Kidney glomerular epithelial cell (primary cell): ENCODE measurements around the gene CCL22.
"Not testable (repeated sequence)": the region's sequence is repeated elsewhere in the genome, so short reads cannot be mapped to it uniquely, and the experiment has no call there.

Experiments
- DNase-seq: peaks from one replicate; lab custom pipeline; 2025; lab: John Stamatoyannopoulos, UW

Gene CCL22, protein sequence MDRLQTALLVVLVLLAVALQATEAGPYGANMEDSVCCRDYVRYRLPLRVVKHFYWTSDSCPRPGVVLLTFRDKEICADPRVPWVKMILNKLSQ

DNA sequence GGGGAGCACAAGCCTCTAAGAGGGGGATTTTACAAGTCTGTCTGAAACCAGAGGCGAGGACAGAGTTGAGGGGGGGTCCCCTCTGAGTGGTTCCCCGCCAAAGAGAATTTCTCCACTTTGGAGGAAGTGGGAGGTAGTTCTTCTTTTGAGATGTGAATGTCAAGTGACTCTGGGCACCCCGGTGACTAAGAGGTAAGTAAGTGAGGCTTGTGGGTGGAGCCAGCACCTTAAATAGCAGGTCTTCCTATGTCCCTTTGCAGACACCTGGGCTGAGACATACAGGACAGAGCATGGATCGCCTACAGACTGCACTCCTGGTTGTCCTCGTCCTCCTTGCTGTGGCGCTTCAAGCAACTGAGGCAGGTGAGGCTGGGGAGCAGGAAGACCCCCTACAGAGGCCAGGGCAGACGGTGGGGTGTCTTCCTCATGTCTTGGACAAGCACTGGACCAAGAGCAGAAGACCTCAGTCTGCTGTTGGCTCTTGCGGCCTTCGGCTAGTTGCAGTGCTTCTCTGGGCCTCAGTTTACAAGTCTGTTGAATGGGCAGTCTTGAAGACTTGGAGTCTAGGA, at the start of gene CCL22:
CCL22 (plus strand) TSS at position 257 of the 569 bp plus-strand sequence; CDS start at position 291, 34 bp downstream.
- DNase-seq = no peak

DNA sequence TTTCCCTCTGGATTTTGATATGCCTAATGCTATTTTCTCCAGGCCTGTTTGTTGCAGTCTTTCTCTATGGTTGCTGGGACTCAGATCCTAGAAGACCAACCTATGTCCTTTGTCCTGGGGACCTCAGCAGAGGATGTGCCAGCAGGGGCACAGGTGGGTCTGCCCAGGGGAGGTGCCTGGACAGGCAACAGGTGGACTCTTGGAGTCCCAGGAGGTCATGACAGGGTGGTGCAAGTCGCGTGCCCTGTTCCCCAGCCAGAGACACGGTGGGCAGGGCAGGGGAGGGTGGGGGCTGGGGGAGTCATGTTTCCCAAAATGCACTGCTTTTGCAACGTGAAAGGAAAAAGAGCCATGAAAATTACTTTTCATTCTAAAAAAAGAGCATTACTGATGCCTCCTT, 47.8 kb upstream of the CCL22 start:
- DNase-seq = no peak

DNA sequence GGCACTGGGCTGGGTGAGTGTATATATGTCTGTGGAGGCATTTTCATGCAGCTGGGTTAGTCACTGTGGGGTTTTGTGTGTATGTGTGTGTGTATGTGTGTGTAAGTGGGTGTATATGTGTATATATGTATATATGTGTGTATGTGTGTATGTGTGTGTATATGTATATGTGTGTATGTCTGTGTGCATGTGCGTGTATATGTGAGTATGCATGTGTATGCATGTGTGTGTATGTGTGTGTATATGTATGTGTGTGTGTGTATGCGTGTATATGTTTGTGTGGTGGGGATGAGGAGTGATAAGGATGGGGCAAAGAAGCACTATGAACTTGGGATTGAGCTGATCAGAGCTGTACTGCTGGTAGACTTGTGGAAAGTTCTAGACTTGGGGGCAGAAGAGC, 45.1 kb upstream of the CCL22 start:
- no peak for DNase-seq

DNA sequence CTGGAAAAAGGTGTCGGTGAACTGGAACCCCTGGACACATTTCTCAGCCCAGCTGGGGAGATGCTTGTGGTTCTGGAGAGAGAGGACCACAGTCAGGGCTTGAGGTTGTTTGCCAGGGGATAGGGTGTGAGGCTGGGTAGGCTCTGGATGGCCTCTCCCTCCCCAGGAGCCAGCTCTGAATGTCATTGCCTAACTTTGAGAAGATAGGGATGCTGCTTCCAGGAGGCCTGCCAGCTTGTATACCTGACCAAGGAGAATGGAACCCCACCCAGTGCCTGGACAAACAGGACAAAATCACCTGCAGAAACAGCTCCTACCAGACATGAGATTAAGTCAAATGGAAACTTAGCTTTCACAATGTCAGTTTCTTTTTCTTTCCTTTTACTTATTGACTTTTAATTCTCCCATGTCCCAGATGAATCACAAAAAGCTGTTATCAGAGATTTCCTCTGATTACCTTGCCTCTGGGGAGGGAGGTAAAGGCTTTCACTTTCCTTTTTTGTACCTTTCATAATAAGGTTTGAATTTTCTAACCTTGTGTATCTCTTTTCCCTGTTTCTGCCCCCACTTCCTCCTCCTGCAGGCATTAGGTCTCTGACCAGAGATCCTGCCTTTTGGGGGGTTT, 44.3 kb upstream of the CCL22 start:
- peak; percentile 27 for DNase-seq

DNA sequence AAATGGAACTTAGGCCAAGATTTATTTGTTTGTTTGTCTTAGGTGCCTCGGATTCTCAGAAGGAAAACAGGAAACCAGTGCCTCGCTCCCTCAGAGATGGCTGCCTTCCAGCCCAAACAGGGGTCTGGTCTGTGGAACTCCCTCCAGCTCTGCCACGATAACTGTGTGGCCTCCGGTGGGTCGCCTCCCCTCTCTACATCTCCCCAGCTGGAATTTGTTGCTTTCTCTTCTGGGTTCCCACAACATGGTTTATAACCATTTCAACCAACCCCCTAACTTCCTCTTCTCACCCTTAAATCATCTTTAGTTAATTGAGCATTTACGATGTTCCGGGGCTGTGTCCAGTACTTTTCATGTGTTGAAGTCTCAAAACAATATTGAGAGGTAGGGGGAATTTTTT, 43.2 kb upstream of the CCL22 start:
- no peak for DNase-seq

DNA sequence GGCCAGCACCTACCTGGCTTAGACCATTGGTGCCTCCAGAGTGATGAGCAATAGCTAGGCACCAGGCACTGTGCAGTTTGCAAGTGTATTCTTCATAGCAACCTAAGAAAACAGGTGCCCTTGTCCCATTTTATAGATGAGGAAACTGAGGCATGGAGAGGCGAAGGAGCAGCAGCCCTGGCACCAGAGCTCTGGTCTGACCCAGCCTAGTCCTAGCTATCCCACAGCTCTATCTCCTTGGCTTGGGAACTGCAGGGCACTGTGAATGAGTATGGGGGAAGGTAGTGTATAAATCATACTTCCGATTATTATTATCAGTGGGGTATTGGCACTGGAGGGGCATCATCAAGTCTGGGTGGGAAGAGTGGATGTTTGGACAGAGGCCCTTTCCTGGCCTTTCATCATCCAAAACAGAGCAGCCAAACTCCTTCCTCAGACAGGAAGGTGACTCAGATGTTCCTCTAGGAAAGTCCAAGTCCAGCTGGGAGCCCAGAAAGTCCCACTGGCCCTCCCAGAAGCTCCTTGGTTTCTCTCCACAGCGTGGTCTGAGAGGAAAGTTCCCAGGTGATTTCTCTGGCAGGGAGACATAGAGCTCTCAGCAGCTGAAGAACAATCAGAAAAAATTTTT, 42.1 kb upstream of the CCL22 start:
- peak; percentile 18 for DNase-seq

DNA sequence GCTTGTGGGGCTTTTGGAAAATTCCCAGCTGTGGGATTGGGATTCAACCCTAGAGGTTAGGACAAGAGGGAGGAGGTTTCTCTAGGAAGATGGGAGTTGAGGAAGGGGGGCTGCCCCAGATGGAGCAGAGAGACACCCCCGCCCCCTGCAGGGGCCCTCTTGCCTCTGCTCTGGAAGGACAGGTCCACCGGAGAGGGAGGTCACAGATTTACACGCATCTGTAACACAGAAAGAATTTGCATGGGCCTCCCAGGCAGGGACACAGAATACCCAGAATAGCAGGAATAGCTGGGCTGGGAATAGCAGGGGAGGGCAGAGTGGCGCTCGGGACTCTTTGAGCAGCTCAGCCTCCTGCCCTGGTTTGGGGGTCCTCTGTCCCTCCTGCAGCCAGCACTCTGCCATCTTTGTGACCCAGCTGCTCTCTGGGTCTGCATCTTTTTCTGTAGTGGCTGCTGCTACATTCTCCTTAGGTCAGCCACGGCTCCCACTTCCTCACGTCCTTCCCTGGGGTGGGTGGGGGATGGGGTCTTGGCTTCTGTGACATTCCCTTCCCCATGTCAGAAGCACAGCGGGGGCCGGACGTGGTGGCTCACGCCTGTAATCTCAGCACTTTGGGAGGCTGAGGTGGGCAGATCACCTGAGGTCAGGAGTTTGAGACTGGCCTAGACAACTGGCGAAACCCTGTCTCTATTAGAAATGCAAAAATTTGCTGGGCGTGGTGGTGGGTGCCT, 40.2 kb upstream of the CCL22 start:
- DNase-seq = no peak

DNA sequence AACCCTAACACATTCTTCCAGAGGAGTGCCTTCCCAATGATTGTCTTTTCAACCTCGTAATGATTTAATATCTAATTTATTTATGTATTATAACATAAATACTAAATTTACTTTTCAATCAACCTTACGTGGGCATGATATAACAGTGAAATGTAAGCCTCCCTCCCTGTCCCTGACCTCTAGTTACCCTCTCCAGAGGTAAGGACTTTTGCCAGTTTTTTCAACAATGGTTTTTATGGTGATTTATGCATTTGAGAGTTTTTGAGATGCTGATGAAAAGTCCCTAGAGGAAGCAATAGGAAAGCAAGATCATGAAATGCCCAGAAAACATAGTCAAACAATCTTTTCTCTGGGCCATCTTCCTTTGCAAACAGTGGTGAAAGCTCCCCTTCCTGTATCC, 38.9 kb upstream of the CCL22 start:
- DNase-seq = no peak

DNA sequence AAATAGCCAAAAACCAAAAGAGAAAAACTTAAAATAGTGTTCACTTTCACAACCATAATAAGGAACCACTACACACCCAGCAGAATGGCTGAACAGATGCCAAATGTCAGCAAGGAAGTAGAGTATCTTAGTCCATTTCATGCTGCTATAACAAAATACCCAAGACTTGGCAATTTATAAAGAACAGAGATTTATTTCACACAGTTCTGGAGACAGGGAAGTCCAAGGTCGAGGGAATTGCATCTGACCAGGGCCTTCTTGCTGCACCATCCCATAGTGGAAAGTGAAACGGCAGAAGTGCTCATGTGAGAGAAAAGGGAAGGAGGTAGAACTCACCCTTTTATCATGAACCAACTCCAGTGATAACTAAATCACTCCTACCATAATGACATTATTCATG, 33.8 kb upstream of the CCL22 start:
- DNase-seq = no peak

DNA sequence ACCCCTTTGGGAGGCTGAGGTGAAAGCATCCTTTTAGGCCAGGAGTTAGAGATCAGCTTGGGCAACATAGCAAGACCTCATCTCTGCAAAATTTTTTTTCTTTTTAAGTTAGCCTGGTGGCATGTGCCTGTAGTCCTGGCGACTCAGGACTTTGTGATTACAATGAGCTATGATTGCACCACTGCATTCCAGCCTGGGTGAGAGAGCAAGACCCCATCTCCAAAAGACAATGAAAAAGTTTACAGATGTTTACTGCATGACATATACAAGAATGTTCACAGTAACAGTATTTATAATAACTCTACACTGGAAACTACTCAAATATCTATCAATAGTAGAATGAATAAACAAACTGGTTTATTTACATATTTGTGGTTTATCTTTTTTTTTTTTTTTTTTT, 33.1 kb upstream of the CCL22 start:
- no peak for DNase-seq

DNA sequence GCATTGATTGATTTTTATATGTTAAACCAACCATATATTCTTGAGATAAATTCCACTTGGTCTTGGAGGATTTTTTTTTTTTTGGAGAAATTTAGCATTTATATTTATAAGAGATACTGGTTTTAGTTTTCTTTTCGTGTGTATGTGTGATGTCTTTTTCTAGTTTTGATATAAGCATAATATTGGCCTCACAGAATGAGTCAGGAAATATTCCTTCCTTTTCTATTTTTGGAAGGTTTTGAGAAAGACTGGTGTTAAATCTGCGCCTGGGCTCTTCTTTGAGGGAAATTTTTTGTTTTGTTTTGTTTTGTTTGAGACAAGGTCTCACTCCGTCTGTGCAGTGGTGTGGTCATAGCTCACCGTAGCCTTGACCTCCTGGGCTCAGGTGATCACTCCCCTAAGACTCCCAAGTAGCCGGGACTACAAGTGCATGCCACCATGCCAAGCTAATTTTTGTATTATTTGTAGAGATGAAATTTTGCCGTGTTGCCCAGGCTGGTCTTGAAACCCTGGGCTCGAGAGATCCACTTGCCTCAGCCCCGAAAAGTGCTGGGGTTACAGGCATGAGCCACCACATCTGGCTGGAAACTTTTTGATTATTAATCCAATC, 28.8 kb upstream of the CCL22 start:
- no peak for DNase-seq

DNA sequence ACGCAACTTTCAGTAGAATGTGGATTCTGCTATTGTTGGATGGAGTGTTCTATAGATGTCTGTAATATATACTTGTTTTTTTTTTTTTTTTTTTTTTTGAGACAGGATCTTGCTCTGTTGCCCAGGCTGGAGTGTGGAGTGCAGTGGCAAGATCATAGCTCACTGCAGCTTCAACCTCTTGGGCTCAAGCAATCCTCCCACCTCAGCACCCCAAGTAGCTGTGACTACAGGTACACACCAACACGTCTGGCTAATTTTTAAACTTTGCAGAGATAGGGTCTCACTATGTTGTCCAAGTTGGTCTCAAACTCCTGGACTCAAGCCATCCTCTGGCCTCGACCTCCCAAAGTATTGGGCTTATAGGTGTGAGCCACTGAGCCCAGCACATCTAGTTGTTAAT, 27.2 kb upstream of the CCL22 start:
- no peak for DNase-seq

DNA sequence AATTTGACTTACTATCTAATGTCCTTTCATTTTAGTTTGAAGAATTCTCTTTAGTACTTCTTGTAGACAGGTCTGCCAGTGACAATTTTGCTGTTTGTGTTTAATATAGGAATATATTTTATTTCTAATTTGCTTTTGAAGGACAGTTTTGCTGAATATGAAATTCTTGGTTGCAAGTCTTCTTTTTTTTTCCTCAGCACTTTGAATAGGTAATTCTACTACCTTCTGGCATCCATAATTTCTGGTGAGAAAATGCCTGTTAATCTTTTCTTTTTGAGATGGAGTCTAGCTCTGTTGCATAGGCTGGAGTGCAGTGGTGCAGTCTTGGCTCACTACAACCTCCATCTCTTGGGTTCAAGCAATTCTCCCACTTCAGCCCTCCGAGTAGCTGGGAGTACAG, 25.2 kb upstream of the CCL22 start:
- no peak for DNase-seq

DNA sequence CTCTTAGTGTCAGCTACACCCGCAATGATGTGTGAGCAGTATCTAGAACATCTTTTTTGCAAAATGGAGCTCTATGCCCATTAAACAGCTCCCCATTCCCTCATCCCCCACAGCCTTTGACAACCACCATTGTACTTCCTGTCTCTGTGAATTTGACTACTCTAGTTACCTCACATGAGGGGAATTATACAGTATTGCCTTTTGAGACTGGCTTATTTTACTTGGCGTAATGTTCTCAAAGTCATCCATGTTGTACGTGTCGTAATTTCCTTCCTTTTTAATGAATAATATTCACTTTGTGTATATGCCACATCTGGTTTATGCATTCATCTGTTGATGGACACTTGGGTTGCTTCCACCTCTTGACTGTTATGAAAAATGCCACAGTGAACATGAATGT, 23.2 kb upstream of the CCL22 start:
- DNase-seq = no peak

DNA sequence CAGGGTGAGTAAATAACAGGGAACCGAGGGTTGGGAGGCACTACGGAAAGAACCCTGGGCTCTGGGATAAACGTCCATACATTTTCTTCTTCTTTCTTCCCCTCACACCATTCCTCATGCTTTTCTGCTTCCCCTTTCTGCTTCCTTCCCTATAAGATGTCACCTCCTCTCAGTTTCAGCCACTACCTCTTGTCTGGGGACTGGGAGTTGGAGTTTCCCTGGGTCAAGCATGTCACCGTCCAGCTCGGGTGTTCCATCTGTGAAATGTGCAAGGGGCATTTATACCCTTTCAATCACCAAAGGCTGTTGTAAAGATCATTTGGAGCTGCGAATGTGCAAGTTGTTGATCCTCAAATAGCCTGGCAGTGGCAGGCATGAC, 17.5 kb upstream of the CCL22 start:
- no peak for DNase-seq

DNA sequence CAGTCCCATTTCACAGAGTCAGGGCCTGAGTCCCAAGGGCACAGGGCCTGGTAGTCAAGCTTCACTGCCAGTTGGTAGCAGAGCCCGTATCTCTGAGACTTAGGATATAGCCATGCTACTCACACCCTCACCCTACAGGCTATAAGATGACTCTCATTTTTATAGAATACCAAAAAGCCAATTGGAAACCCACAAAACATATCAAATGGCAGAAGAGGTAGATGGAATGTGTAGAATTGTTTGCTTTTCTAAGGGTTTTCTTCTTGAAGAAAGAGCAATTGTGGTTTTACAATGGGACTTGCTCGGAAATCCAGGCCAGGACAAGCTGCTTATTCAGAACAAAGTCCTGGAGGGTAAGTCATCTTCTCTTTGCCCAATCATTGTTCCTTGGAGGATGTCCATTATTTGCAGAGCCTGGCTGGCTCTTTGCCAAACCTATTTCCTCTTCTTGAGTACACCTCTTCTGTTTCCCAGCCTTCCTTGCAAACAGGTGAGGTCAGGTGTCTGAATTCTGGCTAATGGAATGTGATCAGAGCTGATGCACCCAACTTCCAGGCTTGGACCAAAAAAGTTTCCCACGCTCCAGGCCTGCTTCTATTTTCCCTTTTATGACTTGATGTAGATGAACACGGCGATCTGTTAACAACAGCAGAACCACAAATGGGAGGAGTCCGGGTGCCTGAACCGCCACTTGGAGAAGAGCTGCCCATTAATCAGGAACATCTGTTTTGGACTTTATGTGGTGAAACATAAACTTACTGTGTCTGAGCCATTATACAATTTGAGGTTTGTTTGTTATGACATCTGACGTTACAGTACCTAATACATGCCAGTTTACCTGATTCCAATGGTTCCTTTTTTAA, 16.9 kb upstream of the CCL22 start:
- DNase-seq = peak; percentile 80

DNA sequence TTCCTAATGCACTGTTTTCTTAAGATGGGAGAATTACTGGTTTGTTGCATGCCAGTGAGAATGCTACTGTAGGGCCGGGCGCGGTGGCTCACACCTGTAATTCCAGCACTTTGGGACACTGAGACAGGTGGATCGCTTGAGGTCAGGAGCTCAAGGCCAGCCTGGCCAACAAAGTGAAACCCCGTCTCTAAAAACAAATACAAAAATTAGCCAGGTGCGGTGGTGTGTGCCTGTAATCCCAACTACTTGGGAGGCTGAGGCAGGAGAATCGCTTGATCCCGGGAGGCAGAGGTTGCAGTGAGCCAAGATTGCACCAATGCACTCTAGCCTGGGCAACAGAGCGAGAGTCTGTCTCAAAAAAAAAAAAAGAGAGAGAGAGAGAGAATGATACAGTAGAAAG, 16.0 kb upstream of the CCL22 start:
- DNase-seq = not testable (repeated sequence)

DNA sequence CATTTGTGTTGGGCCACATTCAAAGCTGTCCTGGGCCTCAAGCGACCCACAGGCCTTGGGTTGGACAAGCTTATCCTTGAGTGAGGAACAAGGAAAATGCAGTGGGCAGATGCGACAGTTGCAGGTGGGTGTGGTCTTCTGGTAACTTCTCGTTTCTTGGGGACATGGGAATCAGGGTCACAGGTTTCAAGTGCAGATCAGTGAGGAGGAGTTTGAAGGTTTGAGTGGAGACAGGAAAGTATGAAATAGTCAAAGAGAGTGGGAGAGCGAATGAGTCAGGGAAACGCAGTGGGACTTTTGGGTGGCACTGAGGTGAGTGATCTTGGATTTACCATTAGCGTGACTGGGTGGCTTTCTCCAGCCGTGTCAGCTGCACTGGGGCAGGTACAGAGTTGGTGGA, 15.4 kb upstream of the CCL22 start:
- no peak for DNase-seq

DNA sequence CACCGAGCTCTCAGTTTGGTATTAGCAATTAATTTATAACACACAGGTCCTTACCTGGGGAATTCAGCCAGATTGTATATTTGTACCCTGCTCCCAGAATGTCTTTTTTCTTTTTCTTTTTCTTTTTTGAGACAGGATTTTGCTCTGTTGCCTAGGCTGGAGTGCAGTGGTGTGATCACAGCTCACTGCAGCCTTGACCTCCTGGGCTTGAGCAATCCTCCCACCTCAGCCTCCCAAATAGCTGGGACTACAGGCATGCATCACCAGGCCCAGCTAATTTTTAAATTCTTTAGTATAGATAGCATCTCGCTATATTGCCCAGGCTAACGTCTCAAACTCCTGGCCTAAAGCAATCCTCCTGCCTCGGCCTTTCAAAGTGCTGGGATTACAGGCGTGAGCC, 14.5 kb upstream of the CCL22 start:
- not testable (repeated sequence) for DNase-seq

DNA sequence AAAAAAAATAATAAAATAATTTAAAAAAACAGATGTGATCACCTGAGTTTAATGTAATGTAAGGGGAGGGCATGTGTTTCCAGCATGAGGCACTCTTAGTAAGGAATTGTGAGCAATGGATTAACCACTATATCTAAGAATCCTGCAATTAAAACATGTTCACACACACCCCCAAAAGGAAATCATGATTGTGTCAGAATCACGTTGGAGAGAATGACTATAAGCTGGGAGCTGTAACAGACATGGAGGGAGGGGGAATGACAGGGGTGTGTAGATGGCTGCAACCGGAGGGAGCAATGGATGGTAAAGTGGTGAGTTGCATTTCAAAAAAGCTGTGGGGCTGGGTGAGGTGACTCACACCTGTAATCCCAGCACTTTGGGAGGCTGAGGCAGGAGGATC, 13.6 kb upstream of the CCL22 start:
- no peak for DNase-seq

DNA sequence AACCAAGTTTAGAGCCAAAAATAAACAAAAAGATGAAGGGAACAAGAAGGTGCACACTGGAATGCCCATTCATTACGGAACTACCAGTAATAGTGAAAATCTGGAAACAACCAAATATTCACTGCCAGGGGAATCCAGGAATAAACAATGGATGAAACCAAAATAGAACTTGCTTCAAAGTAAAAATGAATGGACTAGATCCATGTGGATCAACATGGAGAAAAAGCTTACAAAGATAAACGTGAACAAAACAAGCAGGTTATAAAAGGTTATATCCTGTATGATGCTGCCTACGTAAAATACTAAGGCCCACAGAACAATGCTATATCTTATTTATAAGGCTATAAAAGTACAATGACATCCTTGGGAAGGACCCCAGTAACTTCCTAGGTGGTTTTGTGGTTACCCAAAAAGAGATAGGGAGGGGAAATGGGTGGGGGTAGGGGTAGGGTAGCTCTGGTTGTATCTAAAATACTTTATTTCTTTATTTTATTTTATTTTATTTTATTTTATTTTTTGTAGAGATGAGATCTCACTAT, 12.8 kb upstream of the CCL22 start:
- DNase-seq = no peak
